ENCODE results near the gene ZNF84.
A peak's percentile ranks its signal among the peaks of the same experiment; 100 is the strongest.

ZNF84 gene

GRCh38 chr12:133037207-133038005 lies at the start of gene ZNF84:
TSS of gene ZNF84 (plus strand) at chr12:133037509. CDS start at chr12:133041468, 3,959 bp downstream.
- peak; percentile 94 for DNase-seq

GRCh38 chr12:132998741-132999140 lies 38.6 kb upstream of the ZNF84 start:
- no peak for DNase-seq

GRCh38 chr12:133010657-133011297 lies 26.5 kb upstream of the ZNF84 start:
- DNase-seq = no peak

GRCh38 chr12:133023566-133023965 lies 13.7 kb upstream of the ZNF84 start:
- DNase-seq = no peak

GRCh38 chr12:133026996-133027395 lies 10.3 kb upstream of the ZNF84 start:
- no peak for DNase-seq

- no peak for DNase-seq
These were observed 905 bp downstream of the ZNF84 start for GRCh38 chr12:133038118-133038709.

GRCh38 chr12:133046698-133047097 lies 9.4 kb downstream of the ZNF84 start:
- DNase-seq = no peak

- no peak for DNase-seq
These were observed 20.1 kb downstream of the ZNF84 start for GRCh38 chr12:133057446-133057845.

GRCh38 chr12:133058203-133059113 lies 21.1 kb downstream of the ZNF84 start:
- DNase-seq = no peak

GRCh38 chr12:133061954-133062353 lies 24.6 kb downstream of the ZNF84 start:
- no peak for DNase-seq

- no peak for DNase-seq
These were observed 26.2 kb downstream of the ZNF84 start for GRCh38 chr12:133063556-133063955.

GRCh38 chr12:133073836-133074235 lies 36.5 kb downstream of the ZNF84 start:
- no peak for DNase-seq

GRCh38 chr12:133080026-133080367 lies 42.7 kb downstream of the ZNF84 start:
- peak; percentile 88 for DNase-seq

- peak; percentile 88 for DNase-seq
These were observed 43.3 kb downstream of the ZNF84 start, which contains the start of gene ZNF140 for GRCh38 chr12:133080368-133081158. TSS of gene ZNF140 (plus strand) at chr12:133080923. CDS start at chr12:133081321, 398 bp downstream.

- no peak for DNase-seq
These were observed 44.0 kb downstream of the ZNF84 start for GRCh38 chr12:133081159-133081780.

GRCh38 chr12:133083345-133083744 lies 46.0 kb downstream of the ZNF84 start:
- no peak for DNase-seq

GRCh38 chr12:133105620-133106019 lies 68.3 kb downstream of the ZNF84 start:
- no peak for DNase-seq

- no peak for DNase-seq
These were observed 68.9 kb downstream of the ZNF84 start for GRCh38 chr12:133106253-133106652.

GRCh38 chr12:133107121-133107520 lies 69.8 kb downstream of the ZNF84 start:
- no peak for DNase-seq

GRCh38 chr12:133108150-133108549 lies 70.8 kb downstream of the ZNF84 start:
- DNase-seq = no peak

Data from activated CD4-positive, CD25-positive, alpha-beta regulatory T cell treated with anti-CD3 and anti-CD28 coated beads, Interleukin-2, amount 50 U/mL, for 72 hours (primary cell).